HG02642 (cell line): Measurements from ENCODE around the gene PLEKHG3.

ENCODE experiments used
- ATAC-seq: cut with Tn5 transposase; IDR thresholded peaks from one replicate; pipeline ENCODE4 v1.9.1; 2021; ENCODE audit warnings: mild to moderate bottlenecking; ENCODE audit not compliant: unreplicated experiment, poor library complexity

Gene PLEKHG3

DNA sequence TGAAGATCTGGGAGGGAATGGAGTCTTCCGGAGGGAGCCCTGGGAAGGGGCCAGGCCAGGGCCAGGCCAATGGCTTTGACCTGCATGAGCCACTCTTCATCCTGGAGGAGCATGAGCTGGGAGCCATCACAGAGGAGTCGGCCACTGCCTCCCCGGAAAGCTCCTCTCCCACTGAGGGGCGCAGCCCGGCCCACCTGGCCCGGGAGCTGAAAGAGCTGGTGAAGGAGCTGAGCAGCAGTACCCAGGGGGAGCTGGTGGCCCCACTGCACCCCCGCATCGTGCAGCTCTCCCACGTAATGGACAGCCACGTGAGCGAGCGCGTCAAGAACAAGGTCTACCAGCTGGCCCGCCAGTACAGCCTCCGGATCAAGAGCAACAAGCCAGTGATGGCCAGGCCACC, 37.7 kb downstream of the PLEKHG3 start:
- ATAC-seq, result no peak

DNA sequence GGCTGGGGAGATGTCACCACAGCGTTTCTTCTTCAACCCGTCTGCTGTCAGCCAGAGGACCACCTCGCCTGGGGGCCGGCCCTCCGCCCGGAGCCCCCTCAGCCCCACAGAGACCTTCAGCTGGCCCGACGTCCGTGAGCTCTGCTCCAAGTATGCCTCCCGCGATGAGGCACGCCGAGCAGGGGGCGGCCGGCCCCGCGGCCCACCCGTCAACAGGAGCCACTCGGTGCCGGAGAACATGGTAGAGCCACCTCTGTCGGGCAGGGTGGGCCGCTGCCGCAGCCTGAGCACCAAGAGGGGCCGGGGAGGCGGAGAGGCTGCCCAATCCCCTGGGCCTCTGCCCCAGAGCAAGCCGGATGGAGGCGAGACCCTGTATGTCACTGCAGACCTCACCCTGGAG, 38.8 kb downstream of the PLEKHG3 start:
- no peak for ATAC-seq

DNA sequence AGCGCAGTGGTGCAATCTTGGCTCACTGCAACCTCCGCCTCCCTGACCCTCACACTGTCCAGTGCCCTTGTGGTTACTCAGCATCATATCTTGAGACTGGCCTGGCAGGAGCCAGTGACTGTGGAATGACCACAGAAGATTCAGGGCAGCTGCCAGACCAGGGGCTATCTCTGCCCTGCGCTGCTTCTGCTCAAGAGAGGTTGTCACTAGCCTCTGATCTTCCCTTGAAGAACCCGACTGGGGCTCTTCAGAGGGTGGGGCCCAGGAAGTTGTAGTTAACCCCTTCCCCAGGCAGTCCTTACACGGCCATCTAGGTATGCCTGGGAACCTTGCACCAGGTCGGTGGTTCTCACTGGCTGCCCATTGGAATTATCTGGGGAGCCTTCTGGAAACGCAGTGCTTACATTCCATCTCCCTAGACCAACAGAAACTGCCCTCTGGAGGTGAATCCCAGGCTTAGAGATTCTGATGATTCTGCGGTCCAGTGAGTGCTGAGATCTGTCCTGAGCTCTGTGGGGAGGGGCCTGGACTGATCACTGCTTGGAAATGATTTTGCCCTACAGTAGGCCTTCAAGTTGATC, 41.4 kb downstream of the PLEKHG3 start:
- ATAC-seq, result no peak

GRCh38 chr14:64746298-64747250, 42.4 kb downstream of the PLEKHG3 start:
- no peak for ATAC-seq

DNA sequence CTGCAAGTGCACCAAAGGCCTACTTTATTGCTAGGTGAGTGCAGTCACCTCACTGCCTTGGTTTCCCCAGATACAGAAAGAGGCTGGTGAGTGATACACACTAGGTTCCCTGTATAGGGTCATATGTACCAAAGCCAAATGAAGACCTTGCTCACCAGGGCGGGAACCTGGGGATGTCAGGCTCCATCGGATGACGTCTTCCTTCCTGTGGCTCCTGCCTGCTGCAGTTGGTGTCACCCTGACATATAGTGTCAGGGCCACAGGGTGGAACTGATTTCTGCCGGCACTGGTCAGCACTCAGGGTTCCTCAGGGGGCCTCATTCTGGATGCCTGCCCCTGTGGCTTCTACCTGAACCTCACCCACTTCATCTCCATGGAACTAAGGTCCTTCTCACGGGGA, 43.1 kb downstream of the PLEKHG3 start:
- no peak for ATAC-seq

GRCh38 chr14:64748521-64748920, 44.3 kb downstream of the PLEKHG3 start:
- no peak for ATAC-seq

DNA sequence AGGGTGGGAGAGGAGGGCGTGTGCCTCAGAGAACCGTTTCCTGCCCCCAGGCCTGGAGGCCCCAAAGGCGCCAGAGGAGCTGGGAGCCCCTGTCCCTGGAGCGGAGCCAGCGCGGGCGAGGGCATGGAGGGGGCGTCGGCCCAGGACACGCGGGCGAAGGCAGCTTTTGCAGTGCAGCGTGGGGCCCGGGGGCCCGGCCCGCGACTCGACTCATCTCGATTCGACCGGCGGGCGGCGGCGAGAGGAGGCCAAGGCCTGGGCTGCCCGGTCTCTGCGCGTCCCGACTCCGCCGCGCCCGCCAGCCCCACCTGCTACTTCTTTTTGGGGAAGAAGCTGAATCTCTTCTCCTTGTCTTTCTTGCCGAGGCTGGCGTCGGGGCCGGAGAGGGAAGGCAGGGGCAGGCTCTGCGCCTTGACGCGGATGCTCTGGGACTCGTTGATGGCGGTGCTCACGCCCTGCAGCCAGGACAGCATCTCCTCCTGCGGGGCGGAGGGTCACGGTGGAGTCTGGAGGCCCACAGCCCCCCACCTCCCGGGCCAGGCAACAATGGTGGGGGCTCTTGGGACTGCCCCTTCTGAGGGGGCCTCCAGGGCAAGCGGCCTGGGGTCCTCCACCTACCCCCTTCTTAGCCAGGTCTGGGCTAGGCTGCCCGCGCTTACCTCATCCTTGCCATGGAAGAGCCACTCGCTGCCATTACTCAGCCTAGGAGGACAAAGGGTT, 44.9 kb downstream of the PLEKHG3 start:
- no peak for ATAC-seq

DNA sequence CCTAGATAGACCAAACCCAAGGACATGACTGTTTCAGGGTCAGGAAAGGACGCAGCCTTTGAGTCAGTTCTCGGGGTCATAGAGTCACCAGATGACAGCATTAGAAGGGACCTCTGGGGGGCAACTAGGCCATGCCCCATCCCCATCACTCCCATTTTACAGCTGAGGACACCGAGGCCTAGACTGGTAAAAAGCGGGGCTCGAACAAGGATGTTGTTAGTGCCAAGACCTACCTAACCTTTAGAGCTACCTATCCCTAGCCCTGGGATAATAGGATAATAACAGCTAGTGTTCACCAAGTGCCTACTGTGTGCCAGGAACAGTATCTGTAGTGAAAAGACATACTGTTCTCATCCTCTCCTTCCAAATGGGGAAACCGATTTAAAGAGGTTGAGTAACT, 48.7 kb downstream of the PLEKHG3 start:
- ATAC-seq, result no peak

DNA sequence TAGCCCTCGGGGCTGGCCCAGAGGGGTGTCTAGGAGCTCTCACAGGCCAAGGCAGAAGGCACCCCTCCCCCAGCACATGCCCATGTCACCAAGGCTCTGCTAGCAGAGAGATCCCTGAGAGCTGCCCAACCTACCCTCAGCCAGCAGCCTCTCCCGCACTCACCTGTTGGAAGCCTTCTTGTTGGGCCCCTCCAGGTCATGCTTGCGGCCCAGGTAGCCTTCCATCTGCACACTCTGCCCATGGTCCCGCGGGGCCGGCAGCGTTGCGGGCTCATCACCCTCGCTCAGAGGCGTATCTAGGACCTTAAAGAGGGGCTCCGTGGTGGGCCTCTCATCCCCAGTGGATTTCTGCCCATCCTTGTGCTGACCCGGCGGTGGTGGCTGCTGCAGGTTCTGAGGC, 49.1 kb downstream of the PLEKHG3 start:
- no peak for ATAC-seq

DNA sequence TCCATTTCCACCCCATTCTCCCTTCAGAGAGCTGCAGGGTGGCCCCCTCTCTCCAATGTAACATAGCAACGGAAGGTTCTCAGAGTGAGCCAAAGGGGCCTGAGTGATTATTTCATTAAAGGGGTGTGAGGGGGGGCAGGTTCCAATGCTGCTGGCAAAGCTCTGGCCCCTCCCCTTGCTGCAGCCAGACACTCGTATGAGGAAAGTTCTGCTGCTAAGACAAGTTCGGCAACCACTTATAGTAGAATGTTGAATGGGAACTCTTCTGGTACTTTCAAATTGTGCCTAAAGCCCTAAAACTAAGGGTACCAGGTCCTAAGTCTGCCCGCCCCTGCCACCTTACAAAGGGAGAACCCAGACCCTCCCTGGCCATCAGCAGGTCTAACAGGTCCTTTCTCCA, 49.8 kb downstream of the PLEKHG3 start:
- no peak for ATAC-seq

- no peak for ATAC-seq
Observed at GRCh38 chr14:64754685-64755084, 50.5 kb downstream of the PLEKHG3 start.

DNA sequence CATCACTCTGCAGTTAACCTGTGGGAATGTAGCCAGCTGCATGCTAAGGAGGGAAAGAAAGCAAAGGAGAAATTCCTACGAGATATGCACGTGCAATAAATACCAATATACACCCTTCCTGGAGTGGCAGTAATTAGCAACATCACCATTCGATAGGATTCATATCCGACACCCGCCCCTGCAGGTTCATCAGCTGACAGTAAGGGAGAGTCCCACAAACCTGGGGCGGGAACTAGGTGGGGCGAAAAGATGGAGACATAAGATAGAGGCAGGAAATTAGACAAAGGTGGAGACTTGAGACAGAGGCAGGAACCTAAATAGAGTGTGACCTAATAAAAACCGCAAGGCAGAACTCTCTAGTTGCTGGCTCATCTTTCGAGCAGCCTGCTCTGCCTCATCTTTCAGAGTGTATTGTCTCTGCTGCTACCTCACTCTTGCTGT, 51.6 kb downstream of the PLEKHG3 start:
- no peak for ATAC-seq

DNA sequence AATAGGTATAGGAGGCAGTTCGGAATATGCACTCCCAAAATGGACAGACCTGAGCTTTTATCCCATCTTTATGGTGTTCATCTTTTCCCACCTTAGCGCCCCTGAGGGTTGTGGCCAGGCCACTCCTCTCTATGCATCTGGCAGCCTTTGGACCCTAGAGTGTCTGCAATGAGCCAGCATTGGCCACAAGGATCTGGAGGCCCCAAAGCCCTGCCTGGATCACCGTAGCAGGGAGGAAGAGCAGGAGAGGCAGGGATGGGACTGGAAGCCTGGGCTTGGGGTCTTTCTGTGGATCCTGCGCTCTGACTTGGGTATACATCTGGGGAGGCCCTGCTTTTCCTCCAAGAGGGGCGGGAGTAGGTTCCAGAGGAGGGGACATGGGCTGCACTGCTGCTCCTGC, 52.5 kb downstream of the PLEKHG3 start:
- ATAC-seq, result no peak

GRCh38 chr14:64757601-64758000, 53.4 kb downstream of the PLEKHG3 start:
- ATAC-seq, result no peak

DNA sequence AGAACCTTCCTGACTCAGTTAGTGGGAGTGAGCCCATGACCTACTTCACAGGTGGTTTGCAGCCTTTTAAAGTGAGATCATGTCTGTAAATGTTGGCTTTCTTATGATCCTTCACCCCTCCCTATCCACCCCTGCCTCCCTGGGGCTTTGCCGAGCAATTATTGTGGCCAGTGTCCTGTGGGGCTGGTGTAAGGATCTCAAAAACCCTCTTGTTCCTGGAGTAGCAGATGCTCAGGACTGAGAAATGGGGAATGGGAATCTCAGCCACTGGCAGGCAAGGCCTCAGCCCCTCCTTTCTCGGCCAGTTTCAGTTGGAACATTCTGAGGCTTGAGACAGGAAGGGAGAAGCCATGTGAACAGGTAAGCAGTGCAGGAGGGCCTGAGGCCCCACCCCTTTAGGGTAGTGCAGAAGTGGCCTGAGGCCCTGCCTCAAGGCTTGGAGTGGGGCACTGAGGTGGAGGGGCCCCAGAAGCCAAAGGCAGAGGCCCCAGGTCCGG, 53.8 kb downstream of the PLEKHG3 start:
- ATAC-seq, result no peak

- ATAC-seq, result no peak
Observed at GRCh38 chr14:64758691-64759554, 54.7 kb downstream of the PLEKHG3 start.

DNA sequence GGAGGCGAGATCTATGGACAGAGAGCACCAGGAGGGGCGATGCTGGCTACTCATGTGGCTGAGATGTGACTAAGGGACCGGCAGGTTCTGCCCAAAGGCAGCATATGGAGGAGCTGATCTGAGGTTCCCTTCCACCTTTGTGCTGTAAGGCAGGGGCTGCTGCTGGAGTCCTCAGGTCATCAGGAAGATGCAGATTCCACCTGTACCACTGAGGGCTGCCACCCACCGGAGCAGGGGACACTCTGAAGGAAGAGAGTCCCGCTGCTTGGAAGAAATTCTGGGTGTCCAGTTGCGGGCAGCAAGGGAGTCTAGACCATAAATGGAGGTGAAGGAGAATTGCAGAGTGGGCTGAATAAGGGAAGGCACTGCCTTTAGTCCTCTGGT, 55.3 kb downstream of the PLEKHG3 start:
- ATAC-seq, result no peak

DNA sequence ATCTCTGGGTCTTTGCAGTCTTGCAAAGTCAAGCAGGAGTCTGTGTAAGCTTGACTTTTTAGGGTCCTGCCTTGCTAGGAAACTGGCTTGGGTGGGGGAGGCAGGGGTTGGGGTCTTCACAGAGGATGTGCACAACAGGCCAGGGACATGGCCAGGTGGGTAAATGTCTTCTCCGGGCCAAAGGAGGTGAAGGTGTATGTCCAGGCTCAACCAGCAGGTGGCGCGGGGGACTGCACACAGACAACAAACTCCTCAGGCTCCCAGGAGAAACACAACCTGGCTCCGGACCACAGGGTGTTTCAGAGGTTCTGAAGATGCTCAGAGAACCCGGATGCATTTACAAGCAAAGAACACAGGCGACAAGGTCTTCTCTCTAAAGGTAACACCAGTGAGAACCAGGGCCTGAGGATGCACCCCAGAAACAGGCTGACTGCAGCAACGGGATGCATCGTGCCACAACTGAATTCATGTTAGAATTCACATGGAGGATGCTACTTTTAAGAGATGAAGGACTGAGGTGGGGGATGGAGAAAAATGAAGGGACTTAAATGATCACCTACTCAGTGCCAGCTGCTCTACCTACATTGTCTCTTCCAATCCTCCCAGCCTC, 56.0 kb downstream of the PLEKHG3 start:
- no peak for ATAC-seq

DNA sequence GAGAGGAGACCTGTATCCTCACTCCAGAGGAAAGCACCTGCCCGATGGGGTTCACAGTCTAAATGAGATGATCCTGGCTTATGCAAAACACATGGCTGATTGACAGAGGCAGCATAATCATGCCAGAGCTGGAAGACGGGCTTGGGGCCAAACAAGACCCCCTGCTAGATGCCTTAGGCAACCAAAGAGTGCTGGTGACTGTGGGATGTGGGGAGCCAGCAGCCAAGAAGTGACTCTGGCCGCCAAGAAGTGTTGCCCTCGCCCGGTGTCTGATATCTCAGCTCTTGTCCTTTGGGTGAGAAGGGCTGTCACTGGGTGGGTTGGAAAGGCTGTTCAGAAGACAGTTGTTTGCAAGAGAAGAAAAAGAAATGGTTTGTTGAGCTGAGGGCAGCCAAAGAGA, 56.7 kb downstream of the PLEKHG3 start:
- no peak for ATAC-seq
